HG03045 (cell line): ENCODE results near the gene SFTPA2.
"Not testable (repeated sequence)": the region's sequence is repeated elsewhere in the genome, so short reads cannot be mapped to it uniquely, and the experiment has no call there.

Source experiments
- ATAC-seq: cut with Tn5 transposase; IDR thresholded peaks from one replicate; pipeline ENCODE4 v1.9.1; 2021; ENCODE audit warnings: mild to moderate bottlenecking, moderate library complexity; ENCODE audit not compliant: unreplicated experiment

The SFTPA2 gene

GRCh38 chr10:79561257-79561656 lies 1.1 kb upstream of the SFTPA2 start:
- ATAC-seq = no peak

GRCh38 chr10:79559726-79560125 lies 481 bp downstream of the SFTPA2 start:
- ATAC-seq = no peak

- ATAC-seq = not testable (repeated sequence)
These were observed 3.2 kb downstream of the SFTPA2 start for GRCh38 chr10:79556961-79557360.

GRCh38 chr10:79555354-79556309 lies 4.6 kb downstream of the SFTPA2 start:
- ATAC-seq = no peak

GRCh38 chr10:79552143-79552542 lies 8.1 kb downstream of the SFTPA2 start:
- ATAC-seq = no peak

GRCh38 chr10:79547973-79548372 lies 12.2 kb downstream of the SFTPA2 start:
- no peak for ATAC-seq

GRCh38 chr10:79547128-79547527 lies 13.1 kb downstream of the SFTPA2 start:
- ATAC-seq = not testable (repeated sequence)

- not testable (repeated sequence) for ATAC-seq
These were observed 15.1 kb downstream of the SFTPA2 start for GRCh38 chr10:79544926-79545659.

GRCh38 chr10:79544408-79544807 lies 15.8 kb downstream of the SFTPA2 start:
- ATAC-seq = not testable (repeated sequence)

GRCh38 chr10:79542626-79543025 lies 17.6 kb downstream of the SFTPA2 start:
- no peak for ATAC-seq

GRCh38 chr10:79540930-79541329 lies 19.3 kb downstream of the SFTPA2 start:
- ATAC-seq = peak; percentile 87

- ATAC-seq = not testable (repeated sequence)
These were observed 21.9 kb downstream of the SFTPA2 start for GRCh38 chr10:79538311-79538710.

GRCh38 chr10:79533903-79534175 lies 26.4 kb downstream of the SFTPA2 start:
- ATAC-seq = not testable (repeated sequence)

- ATAC-seq = not testable (repeated sequence)
These were observed 26.9 kb downstream of the SFTPA2 start for GRCh38 chr10:79533142-79533902.

GRCh38 chr10:79528261-79528660 lies 31.9 kb downstream of the SFTPA2 start:
- ATAC-seq = not testable (repeated sequence)

- peak; percentile 89 for ATAC-seq
These were observed 35.0 kb downstream of the SFTPA2 start for GRCh38 chr10:79525049-79525710.

GRCh38 chr10:79523157-79523853 lies 36.9 kb downstream of the SFTPA2 start:
- not testable (repeated sequence) for ATAC-seq

- not testable (repeated sequence) for ATAC-seq
These were observed 37.7 kb downstream of the SFTPA2 start for GRCh38 chr10:79522464-79522863.

GRCh38 chr10:79521751-79522150 lies 38.5 kb downstream of the SFTPA2 start:
- ATAC-seq = not testable (repeated sequence)

- ATAC-seq = not testable (repeated sequence)
These were observed 42.6 kb downstream of the SFTPA2 start for GRCh38 chr10:79517567-79517966.
